ENCODE measurements around the gene SULT4A1.

The SULT4A1 gene

DNA sequence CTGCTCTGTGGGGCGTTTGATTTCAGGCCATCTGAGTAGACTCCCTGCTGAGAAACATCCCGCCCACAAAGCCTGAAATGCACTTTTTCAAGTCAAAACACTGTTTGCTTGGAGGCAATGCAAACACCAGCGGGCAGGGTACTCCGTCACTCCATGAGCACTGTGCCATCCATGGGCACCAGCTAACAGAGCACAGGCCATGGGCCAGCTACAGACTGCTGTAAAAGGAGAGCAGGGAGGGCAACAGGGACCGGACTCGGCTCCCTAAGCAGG, 33.7 kb downstream of the SULT4A1 start:
- intact Hi-C loops (cut with micrococcal nuclease) = no loop called here
- H3K4me1 Mint-ChIP-seq (ENCODE audit: low read depth) = no peaks in the 10 kb centered on the region
- H3K9me3 Mint-ChIP-seq = no peaks in the 10 kb centered on the region
- no peaks in the 10 kb centered on the region for H3K27me3 Mint-ChIP-seq
- no peak overlapping the region for H3K27ac Mint-ChIP-seq
- no peak overlapping the region for H3K4me3 Mint-ChIP-seq
- no peaks in the 10 kb centered on the region for H3K36me3 Mint-ChIP-seq (ENCODE audit: low read depth)

DNA sequence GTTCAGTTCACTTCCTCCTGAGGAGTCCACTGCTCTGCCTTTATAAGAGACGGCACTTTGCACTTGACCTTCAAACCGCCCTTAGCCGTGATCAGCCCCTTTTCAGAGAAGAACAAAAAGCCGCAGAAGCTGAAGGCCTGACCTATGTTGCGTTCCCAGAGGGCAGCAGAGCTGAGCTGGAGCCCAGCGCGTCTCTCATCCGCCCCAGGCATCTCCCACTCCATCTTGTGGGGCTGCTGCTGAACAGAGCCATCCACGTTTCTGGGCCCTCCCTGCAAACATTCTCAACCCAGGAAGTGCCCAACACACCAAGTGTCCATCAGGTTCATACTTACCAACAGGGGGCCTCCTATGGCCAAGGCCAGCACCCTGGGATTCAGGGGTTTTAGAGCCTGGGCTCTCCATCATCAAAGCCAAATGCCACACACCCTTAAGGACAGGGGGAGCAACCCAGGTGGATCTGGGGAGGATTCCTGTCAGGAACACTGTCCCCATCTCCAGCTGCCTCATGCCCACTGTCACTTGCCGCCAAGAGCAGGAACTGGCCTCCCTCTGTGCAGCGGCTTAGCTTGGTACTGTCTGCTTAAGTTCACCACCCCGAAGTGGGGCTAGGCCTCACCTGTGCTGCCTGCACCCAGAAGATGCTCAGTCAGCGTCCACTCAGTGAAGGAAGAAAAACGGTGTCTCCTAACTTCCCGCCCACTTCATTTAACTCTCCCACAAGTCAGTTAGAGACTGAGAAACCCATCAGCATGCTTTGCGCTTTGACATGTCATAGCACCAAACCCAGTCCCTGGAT, 34.2 kb downstream of the SULT4A1 start:
- no peaks in the 10 kb centered on the region for H3K36me3 Mint-ChIP-seq (ENCODE audit: low read depth)
- H3K27me3 Mint-ChIP-seq = no peaks in the 10 kb centered on the region
- H3K4me1 Mint-ChIP-seq (ENCODE audit: low read depth) = no peaks in the 10 kb centered on the region
- no peaks in the 10 kb centered on the region for H3K9me3 Mint-ChIP-seq
- no peak overlapping the region for H3K27ac Mint-ChIP-seq
- intact Hi-C loops (cut with micrococcal nuclease) = no loop called here
- H3K4me3 Mint-ChIP-seq = no peak overlapping the region

DNA sequence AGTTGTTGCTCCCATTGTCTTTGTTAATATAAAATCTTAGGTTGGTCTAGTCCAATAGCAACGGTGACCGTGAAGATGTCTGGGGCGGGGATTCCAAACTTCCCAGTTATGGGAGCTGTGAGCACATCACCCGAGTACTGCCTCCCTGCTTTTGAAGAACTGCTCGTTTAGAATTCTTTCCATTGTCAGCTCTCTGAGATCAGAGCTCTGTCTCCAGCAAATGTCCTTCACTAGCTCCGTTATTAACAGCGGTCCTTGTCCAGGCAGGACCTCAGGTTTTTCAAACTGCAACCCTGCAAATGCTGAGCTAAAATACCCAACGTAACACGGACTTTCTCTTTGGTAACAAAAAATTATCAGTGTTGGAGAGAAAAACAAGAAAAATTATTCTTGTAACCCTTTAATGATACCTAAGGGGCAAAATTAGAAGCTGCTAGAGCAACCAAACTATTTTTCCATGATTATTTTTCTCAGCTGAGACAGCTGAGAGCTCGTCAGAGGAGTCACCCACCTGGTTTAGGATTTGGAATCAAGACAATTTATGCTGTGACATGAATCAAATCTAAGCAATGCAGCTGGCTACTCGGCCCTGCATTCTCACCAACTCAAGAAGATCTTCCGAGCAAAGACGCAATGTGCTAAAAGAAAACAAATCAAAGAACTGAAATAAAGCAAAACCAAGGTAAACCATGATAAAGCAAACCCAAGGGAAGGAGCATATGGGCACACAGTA, 35.1 kb downstream of the SULT4A1 start:
- H3K27me3 Mint-ChIP-seq = peaks cover 2% of the 10 kb centered on the region
- H3K9me3 Mint-ChIP-seq = no peaks in the 10 kb centered on the region
- H3K4me3 Mint-ChIP-seq = no peak overlapping the region
- no peaks in the 10 kb centered on the region for H3K4me1 Mint-ChIP-seq (ENCODE audit: low read depth)
- no peaks in the 10 kb centered on the region for H3K36me3 Mint-ChIP-seq (ENCODE audit: low read depth)
- no peak overlapping the region for H3K27ac Mint-ChIP-seq
- intact Hi-C loops (cut with micrococcal nuclease) = no loop called here

DNA sequence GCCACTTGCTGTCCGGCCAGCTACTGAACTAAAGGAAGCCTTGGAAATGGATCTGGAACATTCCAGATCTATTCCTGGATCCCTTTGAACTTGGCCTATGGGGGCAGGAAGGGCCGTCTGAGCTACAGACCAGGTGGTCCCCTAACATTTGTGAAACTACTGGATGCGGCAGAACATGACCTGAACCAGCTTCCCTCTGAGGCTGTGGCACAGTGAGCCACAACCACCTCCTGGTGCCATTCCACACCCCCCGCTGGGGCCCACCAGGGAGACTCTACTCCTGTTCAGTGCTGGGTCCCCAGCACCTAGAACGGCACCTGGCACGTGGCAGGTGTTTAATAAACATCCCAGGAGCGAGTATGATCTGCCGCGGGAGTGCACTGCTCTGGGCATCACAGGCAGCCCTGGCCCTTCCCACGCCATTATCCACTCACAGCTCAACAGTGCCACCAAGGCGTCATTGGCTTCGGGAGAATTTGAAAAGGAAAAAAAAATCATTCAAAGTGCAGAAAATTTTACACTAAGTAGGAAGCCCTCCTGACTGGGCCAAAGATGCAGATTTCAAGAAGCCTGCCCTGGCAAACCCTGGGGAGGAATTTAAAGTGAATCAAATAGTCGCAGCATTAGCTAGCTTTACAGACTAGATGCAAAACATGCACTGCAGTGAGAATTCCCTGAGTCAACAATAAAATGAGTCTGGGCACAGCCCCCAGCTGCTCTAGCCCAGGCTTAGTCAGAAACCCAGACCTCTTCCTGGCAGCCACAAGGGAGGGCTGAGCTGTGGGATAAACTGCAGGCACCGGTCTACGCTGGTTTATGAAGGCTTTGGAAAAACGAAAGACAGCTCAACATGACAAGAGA, 35.9 kb downstream of the SULT4A1 start:
- H3K27me3 Mint-ChIP-seq = peaks cover 2% of the 10 kb centered on the region
- no peaks in the 10 kb centered on the region for H3K4me1 Mint-ChIP-seq (ENCODE audit: low read depth)
- no peak overlapping the region for H3K27ac Mint-ChIP-seq
- intact Hi-C loops (cut with micrococcal nuclease) = no loop called here
- H3K36me3 Mint-ChIP-seq (ENCODE audit: low read depth) = no peaks in the 10 kb centered on the region
- no peak overlapping the region for H3K4me3 Mint-ChIP-seq
- H3K9me3 Mint-ChIP-seq = no peaks in the 10 kb centered on the region

DNA sequence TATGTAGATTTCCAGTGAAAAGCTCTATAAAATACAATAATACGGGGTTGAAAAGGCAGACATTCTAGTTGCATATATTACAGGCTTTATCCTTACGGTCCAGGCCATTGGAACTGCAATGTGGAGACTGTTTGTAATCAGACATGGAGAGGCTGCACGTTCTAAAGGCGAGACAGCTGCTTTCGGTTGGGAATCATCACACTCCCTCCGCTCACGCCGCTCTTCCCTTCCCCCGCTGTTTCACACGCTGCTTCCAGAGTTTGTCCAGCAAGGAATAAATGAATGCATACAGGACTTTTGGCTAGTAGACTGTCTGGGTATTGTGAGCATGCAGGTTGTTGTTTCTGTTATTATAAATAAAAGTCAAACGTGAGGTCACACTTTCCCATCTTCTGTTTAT, 36.7 kb downstream of the SULT4A1 start:
- H3K36me3 Mint-ChIP-seq (ENCODE audit: low read depth) = no peaks in the 10 kb centered on the region
- H3K27me3 Mint-ChIP-seq = peaks cover 7% of the 10 kb centered on the region
- intact Hi-C loops (cut with micrococcal nuclease) = no loop called here
- H3K27ac Mint-ChIP-seq = no peak overlapping the region
- no peaks in the 10 kb centered on the region for H3K4me1 Mint-ChIP-seq (ENCODE audit: low read depth)
- H3K9me3 Mint-ChIP-seq = no peaks in the 10 kb centered on the region
- H3K4me3 Mint-ChIP-seq = no peak overlapping the region

DNA sequence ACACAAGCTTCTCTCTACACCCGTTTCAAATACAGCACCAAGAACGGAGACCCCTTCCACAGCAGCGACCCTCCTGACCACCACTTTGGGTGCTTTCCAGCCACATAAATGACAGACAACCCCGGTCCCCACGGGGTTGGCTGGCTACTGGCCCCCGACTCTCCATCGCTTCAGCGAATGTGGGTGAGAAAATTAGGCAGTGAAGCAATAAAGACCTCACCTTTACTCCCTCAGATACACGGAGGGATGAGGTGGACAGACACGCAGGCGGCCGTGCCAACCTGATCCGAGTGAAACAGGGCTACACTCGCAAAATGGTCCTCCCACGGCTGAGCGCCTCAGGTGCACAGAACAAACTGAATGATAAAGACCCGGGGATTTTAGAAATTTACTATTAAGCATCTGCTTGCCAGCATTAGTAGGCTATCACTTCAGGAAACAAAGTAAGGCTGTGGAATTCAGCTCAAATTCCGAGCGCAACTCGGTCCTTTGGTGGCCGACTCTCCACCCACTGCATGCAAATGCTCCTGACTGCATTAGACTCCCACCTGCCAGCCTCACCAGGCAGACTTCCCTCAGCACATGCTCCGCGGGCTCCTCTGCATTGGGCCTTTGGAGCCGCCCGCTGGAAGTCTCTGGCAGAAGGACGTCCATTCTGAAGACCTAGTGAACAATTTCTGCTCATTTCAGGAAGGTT, 37.4 kb downstream of the SULT4A1 start:
- no peaks in the 10 kb centered on the region for H3K36me3 Mint-ChIP-seq (ENCODE audit: low read depth)
- intact Hi-C loops (cut with micrococcal nuclease) = no loop called here
- no peaks in the 10 kb centered on the region for H3K4me1 Mint-ChIP-seq (ENCODE audit: low read depth)
- no peak overlapping the region for H3K27ac Mint-ChIP-seq
- peaks cover 8% of the 10 kb centered on the region for H3K27me3 Mint-ChIP-seq
- no peak overlapping the region for H3K4me3 Mint-ChIP-seq
- H3K9me3 Mint-ChIP-seq = no peaks in the 10 kb centered on the region

DNA sequence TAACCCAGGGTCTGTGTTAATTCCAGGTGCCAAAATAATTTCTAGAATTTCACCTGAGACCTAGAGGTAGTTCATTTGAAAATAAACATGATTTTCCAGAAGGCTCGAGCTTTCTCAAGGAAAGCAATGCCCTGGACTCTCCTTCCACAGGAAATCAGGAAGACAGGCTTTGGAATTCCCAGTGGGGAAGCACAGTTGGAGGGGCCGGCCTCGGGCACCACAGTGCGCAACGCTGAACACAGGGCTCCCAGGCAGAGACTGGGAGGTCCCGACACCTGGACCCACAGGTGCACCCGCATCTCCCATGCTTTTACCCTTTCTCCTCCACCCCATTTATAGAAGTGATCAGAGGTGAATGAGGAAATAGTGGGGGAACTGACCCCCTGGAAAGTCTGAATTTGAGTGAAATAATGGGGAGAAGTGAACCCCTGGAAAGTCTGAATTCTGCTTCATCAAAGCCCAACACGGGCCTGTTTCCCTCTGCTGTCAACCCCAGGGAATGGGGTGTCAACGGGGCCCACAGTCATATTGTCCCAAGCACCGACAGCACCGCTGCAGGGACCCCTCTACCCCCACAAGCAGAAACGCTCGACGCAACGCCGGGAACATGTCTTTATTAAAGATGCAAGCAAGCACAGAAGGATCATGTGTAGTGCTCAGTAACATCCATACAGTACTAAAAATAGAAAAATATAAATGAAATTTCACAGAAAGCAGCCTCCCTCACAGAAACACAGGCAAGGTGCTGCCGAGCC, 38.2 kb downstream of the SULT4A1 start:
- intact Hi-C loops (cut with micrococcal nuclease) = no loop called here
- H3K27ac Mint-ChIP-seq = no peak overlapping the region
- H3K36me3 Mint-ChIP-seq (ENCODE audit: low read depth) = no peaks in the 10 kb centered on the region
- no peak overlapping the region for H3K4me3 Mint-ChIP-seq
- H3K4me1 Mint-ChIP-seq (ENCODE audit: low read depth) = no peaks in the 10 kb centered on the region
- H3K9me3 Mint-ChIP-seq = no peaks in the 10 kb centered on the region
- peaks cover 10% of the 10 kb centered on the region for H3K27me3 Mint-ChIP-seq

DNA sequence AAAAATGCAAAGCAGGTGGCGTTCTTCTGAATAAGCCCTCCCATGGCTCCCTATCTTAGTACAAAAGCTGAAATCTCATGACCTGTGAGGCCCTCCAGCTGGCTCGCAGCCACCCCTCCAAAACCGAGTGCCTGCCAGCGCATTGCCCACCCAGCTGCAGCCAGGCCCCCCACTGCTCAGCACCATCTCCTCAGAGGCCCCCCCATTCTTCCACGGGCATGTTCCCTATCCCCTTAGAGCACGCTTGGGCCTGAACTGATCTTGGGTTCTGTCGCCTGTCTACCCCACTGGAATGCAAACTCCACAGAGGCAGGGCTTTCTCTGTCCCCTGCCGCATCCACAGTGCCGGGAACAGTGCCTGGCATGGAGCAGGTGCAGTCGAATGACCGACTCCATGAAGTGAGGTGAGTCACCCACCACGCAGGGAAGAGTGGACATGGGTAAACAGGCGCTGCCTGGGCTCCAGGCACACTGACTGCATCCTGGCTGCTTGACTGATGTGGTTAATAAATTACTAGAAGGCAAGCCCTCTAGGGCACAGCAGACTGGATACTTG, 38.9 kb downstream of the SULT4A1 start:
- no peaks in the 10 kb centered on the region for H3K4me1 Mint-ChIP-seq (ENCODE audit: low read depth)
- H3K27ac Mint-ChIP-seq = no peak overlapping the region
- no peaks in the 10 kb centered on the region for H3K36me3 Mint-ChIP-seq (ENCODE audit: low read depth)
- intact Hi-C loops (cut with micrococcal nuclease) = no loop called here
- H3K4me3 Mint-ChIP-seq = no peak overlapping the region
- H3K27me3 Mint-ChIP-seq = peaks cover 10% of the 10 kb centered on the region
- no peaks in the 10 kb centered on the region for H3K9me3 Mint-ChIP-seq

DNA sequence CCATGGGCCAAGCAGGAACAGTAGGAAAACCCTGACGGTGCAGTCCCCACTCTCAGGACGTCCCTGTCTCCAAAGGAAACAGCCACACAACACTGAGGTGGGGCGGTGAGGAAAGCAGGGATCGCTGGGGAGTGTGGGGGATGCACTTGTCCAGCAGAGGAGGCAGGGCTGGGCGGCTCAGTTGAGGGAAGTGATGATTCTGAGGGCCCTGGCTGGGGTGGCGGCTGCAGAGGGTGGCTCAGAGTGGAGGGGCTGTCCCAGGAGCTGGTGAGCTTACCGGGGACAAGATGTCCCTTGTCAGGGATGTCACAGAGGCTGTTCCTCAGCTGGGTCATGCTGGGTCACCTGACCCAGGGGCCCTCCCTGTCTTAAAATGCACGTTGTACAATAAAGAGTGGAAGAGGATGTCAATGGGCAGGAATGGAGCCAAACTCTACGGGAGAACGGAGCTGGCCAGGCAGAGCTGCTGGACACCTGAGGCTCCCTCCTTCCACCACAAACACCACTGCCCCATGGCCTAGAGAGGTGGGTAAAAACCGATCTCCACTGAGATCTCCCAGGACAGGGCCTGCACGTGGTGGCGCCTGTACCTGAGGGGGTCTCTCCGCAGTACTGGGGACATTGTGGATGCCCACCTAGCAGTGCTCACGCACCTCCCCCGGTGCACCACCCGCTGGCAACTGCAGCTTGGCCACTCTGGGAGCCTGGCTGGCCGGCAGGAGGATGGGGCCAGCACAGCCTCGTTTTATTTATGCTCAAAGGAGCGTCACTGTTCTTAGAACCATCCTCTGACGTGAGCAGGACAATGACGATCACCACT, 40.5 kb downstream of the SULT4A1 start:
- intact Hi-C loops (cut with micrococcal nuclease) = no loop called here
- Mint-ChIP-seq H3K4me3 (no peak overlapping the region), H3K27me3 (peaks cover 10% of the 10 kb centered on the region), H3K27ac (no peak overlapping the region), H3K36me3 (ENCODE audit: low read depth) (no peaks in the 10 kb centered on the region), H3K4me1 (ENCODE audit: low read depth) (no peaks in the 10 kb centered on the region), H3K9me3 (no peaks in the 10 kb centered on the region)

DNA sequence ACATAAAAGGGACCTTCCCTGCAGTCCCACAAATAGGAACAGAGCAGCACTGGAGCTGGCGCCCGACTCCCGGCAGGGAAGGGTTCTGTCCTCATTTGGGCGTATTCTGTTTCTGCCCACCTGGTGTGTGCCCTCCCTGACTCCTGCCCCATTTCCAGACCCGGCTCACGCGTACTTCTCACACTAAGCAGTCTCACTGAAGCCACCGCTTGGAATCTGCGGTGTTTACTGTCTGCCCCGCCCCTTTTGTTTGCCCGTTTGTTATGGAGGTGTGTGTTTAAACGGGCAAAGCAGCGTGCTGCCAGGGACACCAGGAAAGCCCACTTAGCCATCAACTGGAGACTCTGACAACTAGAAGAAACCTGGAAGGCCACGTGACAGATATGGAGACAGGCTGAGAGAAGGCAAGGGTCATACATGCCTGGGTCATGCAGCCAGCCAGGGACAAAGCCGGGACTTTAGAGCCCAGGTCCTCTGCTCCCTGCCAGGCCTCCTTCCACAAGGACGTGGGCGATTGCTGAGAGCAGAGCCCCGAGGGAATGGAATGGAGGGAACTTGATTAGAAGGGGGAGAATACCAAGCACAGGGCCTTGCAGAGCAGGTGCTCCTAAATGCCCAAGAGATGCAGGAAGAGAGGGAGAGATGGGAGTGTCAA, 41.5 kb downstream of the SULT4A1 start:
- H3K4me3 Mint-ChIP-seq = no peak overlapping the region
- H3K4me1 Mint-ChIP-seq (ENCODE audit: low read depth) = no peaks in the 10 kb centered on the region
- no peaks in the 10 kb centered on the region for H3K9me3 Mint-ChIP-seq
- intact Hi-C loops (cut with micrococcal nuclease) = no loop called here
- H3K27me3 Mint-ChIP-seq = peaks cover 10% of the 10 kb centered on the region
- H3K36me3 Mint-ChIP-seq (ENCODE audit: low read depth) = no peaks in the 10 kb centered on the region
- H3K27ac Mint-ChIP-seq = no peak overlapping the region

DNA sequence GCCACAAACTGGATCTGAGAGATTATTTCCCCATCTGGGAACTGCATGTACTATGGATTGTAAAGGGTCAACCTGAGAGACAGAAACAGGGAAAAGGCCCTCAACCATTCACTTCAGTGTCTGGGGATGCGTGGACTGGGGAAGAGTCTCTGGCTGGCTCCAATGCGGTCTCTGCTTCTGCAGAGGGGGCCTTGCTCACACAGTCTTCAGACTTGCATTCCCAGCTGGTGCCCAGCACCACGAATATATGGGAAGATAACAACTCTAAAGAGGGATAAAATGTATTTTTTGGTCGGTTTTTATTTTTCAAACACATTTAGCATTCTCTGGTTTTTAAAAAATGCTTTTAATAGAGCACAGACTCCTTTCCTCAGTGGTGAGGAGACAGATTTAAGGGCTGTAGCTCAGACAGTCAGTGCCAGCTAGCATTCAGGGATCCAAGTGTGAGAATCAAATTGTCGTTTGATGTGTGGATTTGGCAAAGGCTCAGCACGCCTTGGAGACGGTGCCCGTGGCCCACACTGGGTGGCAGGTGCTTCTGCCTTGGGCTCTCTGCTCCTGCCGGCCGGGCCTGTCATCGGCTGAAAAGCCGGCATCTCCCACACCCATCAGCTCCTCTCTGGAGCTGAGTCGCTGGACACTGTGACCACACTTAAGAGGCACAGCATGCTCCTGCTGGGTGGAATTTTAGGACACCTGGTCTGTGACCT, 42.2 kb downstream of the SULT4A1 start:
- Mint-ChIP-seq H3K27me3 (peaks cover 10% of the 10 kb centered on the region), H3K4me1 (ENCODE audit: low read depth) (no peaks in the 10 kb centered on the region), H3K4me3 (no peak overlapping the region), H3K9me3 (no peaks in the 10 kb centered on the region), H3K36me3 (ENCODE audit: low read depth) (no peaks in the 10 kb centered on the region), H3K27ac (no peak overlapping the region)
- intact Hi-C loops (cut with micrococcal nuclease) = no loop called here

Data from dendritic cell treated with granulocyte-macrophage colony-stimulating factor and Interleukin-4, amounts not matched to agents 40 ng/mL and 50 ng/mL, for 4 days (primary cell).